GM19351 (cell line): Measurements from ENCODE around the gene NOX5.

Source experiments
- ATAC-seq: cut with Tn5 transposase; IDR thresholded peaks from one replicate; pipeline ENCODE4 v1.9.1; 2021; ENCODE audit warnings: mild to moderate bottlenecking, moderate library complexity; ENCODE audit not compliant: unreplicated experiment

The NOX5 gene

DNA sequence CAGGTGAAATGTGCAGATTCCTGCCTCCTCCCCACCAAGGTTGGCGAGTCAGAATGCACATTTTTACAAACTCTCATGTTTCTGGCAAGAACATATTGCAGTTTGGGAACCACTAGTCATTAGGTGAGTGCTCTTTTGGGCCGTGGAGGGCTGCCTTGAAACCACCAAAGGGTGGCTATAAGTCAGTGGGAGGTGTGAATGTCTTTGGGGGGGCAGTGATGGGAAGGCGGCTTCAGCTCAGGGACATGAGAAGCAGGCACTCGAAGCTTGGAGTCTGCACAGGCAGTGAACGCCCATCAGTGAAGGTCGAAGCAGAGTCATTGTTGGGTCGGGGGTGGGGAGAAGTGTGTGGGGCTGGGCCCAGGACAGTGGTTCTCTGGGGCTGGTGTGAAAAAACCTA, 1.1 kb downstream of the NOX5 start:
- no peak for ATAC-seq

- ATAC-seq: no peak
Measured at GRCh38 chr15:69016021-69016595, 1.6 kb downstream of the NOX5 start.

- no peak for ATAC-seq
Measured at GRCh38 chr15:69017978-69018377, 3.5 kb downstream of the NOX5 start.

- no peak for ATAC-seq
Measured at GRCh38 chr15:69018951-69019350, 4.5 kb downstream of the NOX5 start.

GRCh38 chr15:69021895-69022294, 7.4 kb downstream of the NOX5 start:
- no peak for ATAC-seq

DNA sequence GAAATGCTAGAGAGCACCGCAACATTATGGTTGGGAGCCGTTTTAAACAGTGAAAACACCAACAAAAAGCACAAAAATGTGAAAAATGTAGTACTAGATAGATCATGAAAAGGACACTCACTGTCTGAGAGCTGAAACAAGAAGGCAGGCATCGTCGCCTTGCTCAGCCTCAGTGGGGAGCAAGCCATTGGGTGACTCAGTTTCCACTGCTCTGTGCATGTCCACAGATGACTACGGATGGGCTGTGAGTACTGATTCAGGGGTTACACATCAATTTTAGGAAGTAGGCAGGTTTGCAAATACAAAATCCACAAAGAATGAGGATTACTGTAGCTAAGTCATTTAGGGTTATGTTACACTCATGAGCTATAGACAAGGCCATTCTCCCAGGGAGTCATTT, 10.8 kb downstream of the NOX5 start:
- ATAC-seq: no peak

GRCh38 chr15:69026355-69026754, 11.9 kb downstream of the NOX5 start:
- no peak for ATAC-seq

- ATAC-seq: no peak
Measured at GRCh38 chr15:69027976-69028518, 13.6 kb downstream of the NOX5 start.

DNA sequence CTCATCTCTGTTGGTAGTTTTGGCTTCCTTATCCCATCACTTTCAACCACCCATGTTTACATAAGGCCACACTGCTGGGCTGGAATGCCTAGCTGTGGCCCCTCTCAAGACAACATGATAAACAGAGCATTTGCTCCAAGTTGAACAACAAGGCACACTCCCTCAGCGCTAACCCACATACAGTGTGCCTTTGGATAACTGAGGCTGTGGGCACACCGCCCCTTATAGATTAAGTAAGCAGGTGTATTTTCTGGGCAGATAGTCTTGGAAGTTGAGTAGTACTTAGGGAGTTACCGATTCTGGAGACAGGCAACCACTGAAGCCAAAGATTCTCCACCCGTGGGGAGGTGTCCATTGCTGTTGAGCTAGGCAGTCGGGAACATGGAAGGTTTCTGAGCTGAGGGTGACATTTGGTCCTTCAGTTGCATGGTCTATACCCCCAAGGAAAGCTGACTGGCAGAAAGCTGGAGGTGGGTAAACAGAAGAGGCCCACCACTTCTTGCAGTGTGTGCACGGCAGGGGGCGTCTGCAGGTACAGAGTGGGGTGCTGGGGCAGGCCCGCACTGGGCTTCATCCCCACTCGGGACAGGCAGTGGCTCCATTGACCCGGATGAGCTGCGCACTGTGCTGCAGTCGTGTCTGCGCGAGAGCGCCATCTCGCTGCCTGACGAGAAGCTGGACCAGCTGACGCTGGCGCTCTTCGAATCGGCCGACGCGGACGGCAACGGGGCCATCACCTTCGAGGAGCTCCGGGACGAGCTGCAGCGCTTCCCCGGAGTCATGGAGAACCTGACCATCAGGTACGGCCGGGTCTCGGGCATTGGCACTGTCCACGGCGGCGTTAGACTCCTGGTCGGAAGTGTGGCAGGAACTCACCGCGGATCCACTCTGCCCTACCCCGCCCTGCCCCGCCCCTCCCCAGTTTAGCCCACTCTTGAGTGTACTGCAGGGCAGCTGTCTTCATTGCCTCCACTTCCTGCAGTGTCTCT, 16.8 kb downstream of the NOX5 start:
- no peak for ATAC-seq

DNA sequence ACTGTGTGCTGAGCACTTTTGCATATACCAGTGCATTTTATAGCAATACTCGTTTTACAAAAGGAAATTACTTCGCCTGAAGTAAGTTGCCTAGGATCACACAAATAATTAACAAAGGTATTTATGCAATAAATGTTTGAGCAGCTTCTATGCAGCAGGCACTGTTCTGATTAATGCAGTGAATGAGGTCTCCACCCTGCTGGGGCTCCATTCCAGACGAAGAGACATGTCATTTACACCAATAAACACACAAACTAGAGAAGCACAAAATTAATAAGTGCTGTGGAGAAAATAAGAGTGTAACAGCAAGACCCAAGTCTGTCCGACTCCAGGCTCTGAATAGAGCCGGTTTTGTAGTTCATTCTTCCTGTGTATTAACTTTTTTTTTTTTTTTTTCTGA, 17.5 kb downstream of the NOX5 start:
- no peak for ATAC-seq

DNA sequence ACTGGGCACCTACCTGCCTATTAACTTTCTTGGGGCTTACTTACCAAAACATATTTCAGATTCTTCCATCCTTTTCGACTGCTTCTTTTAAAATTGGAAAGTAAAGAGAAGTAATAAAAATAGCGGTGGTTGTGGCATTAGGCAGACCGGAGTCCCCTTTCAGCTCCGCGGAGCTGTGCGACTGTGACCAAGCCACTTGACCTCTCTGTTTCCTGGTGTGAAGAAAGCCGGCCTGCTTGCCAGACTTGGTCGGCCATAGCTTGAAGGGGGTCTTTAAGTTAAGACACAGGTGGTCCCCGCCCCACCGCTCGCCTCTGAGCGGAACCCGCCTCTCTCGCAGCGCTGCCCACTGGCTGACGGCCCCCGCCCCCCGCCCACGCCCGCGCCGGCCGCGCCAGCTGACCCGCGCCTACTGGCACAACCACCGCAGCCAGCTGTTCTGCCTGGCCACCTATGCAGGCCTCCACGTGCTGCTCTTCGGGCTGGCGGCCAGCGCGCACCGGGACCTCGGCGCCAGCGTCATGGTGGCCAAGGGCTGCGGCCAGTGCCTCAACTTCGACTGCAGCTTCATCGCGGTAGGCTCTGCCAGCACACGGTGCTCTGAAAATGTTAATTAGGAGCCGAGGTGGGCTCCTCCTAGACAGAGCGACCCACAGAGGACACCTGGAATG, 18.3 kb downstream of the NOX5 start:
- ATAC-seq: no peak

- no peak for ATAC-seq
Measured at GRCh38 chr15:69034352-69034751, 19.9 kb downstream of the NOX5 start.

- ATAC-seq: no peak
Measured at GRCh38 chr15:69035205-69035917, 20.9 kb downstream of the NOX5 start.

- no peak for ATAC-seq
Measured at GRCh38 chr15:69035918-69036258, 21.4 kb downstream of the NOX5 start.

- no peak for ATAC-seq
Measured at GRCh38 chr15:69036826-69037225, 22.3 kb downstream of the NOX5 start.

GRCh38 chr15:69037482-69037881, 23.0 kb downstream of the NOX5 start:
- no peak for ATAC-seq

DNA sequence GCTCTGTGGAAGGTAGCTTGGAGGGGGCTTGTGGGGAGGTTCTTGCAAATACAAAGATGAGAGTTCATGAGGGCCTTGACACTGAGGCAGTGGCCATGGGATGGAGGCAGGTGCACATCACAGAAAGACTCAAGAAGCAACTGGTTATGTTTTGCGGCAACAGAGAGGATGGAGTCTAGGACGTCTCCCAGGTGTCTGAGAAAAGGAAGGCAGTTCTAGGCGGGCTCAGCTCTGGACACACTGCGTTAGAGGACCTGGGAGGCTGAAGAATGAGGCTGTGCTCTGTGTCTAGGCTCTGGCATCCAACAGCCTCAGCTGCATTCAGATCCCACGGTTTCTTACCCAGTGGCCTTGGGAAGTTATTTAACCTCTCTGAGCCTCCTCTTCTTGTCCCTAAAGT, 23.5 kb downstream of the NOX5 start:
- no peak for ATAC-seq

GRCh38 chr15:69038508-69038907, 24.0 kb downstream of the NOX5 start:
- no peak for ATAC-seq

- no peak for ATAC-seq
Measured at GRCh38 chr15:69039516-69040225, 25.2 kb downstream of the NOX5 start.

GRCh38 chr15:69042531-69042930, 28.0 kb downstream of the NOX5 start:
- no peak for ATAC-seq
